ENCODE measurements around the gene TCF25. TPM values are rescaled to one million over a fixed set of nuclear protein-coding genes. Genes with fewer than 3 reads are reported as not detected.

Gene TCF25
- total and polyA plus RNA-seq, 2 experiments from 2014 or later: 95.4 to 143 TPM

- TF ChIP-seq ZNF462 (CRISPR knock-in tag; IDR thresholded peaks at IDR 0.05): no peak
- no peak for TF ChIP-seq NANOG (IDR thresholded peaks at IDR 0.05; ENCODE audit: borderline replicate concordance)
- no peak for TF ChIP-seq CREB1 (CRISPR knock-in tag; IDR thresholded peaks at IDR 0.05; ENCODE audit: low read depth)
- TF ChIP-seq ZNF114 (CRISPR knock-in tag; IDR thresholded peaks at IDR 0.05): no peak
- TF ChIP-seq, protein P1, sequence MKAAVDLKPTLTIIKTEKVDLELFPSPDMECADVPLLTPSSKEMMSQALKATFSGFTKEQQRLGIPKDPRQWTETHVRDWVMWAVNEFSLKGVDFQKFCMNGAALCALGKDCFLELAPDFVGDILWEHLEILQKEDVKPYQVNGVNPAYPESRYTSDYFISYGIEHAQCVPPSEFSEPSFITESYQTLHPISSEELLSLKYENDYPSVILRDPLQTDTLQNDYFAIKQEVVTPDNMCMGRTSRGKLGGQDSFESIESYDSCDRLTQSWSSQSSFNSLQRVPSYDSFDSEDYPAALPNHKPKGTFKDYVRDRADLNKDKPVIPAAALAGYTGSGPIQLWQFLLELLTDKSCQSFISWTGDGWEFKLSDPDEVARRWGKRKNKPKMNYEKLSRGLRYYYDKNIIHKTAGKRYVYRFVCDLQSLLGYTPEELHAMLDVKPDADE (IDR thresholded peaks at IDR 0.05): no peak
- TF ChIP-seq EZH2phosphoT487 (IDR thresholded peaks at IDR 0.05; ENCODE audit: unreplicated experiment): no peak
- no peak for TF ChIP-seq JUNB (IDR thresholded peaks at IDR 0.05; ENCODE audit: unreplicated experiment)
- TF ChIP-seq POLR2AphosphoS5 (IDR thresholded peaks at IDR 0.05; ENCODE audit: low read depth): no peak
Observed at GRCh38 chr16:89861648-89862047, 11.7 kb upstream of the TCF25 start (continued).

DNA sequence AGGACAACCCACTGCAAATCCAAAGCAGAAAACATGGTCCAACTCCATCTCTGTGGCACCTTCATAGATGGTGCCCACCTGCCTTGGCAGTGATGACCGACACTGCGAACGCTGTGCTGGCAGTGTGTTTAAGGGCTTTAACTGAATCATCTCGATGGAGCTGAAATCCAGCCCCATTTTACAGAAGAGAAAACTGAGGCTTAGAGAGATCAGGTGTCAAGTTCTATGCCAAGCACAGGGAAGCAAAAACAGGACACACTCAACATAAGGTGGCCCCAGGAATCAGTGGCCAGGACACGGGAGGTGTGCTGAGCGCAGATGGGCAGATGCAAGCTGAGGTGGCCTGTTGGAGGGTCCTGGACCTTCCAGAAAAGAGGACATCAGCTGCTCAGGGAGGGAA, 10.7 kb upstream of the TCF25 start:
- Mint-ChIP-seq H3K27ac (no peak overlapping the region), H3K4me3 (no peak overlapping the region; the same call in 2 of the 3 replicates), H3K36me3 (ENCODE audit: low read depth) (peaks cover 22% of the 10 kb centered on the region), H3K27me3 (ENCODE audit: insufficient read depth, low read depth, poor library complexity) (peaks cover 1% of the 10 kb centered on the region), H3K4me1 (no peaks in the 10 kb centered on the region), H3K9me3 (peaks cover 2% of the 10 kb centered on the region; the same call in 2 of the 3 replicates)
- no peaks in the 10 kb centered on the region for H3K79me2 ChIP-seq (replicated peaks; ENCODE audit: insufficient read depth)
- H3K27me3 ChIP-seq (ENCODE audit: insufficient read depth): no peaks in the 10 kb centered on the region
- H3K9me2 ChIP-seq (ENCODE audit: insufficient read depth): no peaks in the 10 kb centered on the region
- no peak for TF ChIP-seq ZNF331 (CRISPR knock-in tag; IDR thresholded peaks at IDR 0.05; ENCODE audit: low read depth)
- no peaks in the 10 kb centered on the region for H3K4me1 ChIP-seq (ENCODE audit: insufficient read depth)
- ATAC-seq (no peak), DNase-seq (ENCODE audit: low spot score) (no peak)
- peaks cover 6% of the 10 kb centered on the region for H4K20me1 ChIP-seq (replicated peaks; ENCODE audit: insufficient read depth)
- no peak overlapping the region for H3K4me3 ChIP-seq
- H3K27ac ChIP-seq (ENCODE audit: low read depth): no peak overlapping the region
- H3K4me2 ChIP-seq: no peak overlapping the region
- H3K36me3 ChIP-seq (ENCODE audit: insufficient read depth): no peaks in the 10 kb centered on the region
- H2AFZ ChIP-seq: no peak overlapping the region
- H3F3A ChIP-seq (replicated peaks; ENCODE audit: low read depth): peaks cover 8% of the 10 kb centered on the region; the same call in 1 of the 2 replicates

All from GM23338 (cell line).